ENCODE measurements around the gene ADAMTS20.

The ADAMTS20 gene

GRCh38 chr12:43310596-43310995, 241.4 kb downstream of the ADAMTS20 start:
- DNase-seq = no peak

- DNase-seq = no peak
These were observed 242.0 kb downstream of the ADAMTS20 start for GRCh38 chr12:43309959-43310358.

- DNase-seq = no peak
These were observed 243.2 kb downstream of the ADAMTS20 start for GRCh38 chr12:43308776-43309175.

DNA sequence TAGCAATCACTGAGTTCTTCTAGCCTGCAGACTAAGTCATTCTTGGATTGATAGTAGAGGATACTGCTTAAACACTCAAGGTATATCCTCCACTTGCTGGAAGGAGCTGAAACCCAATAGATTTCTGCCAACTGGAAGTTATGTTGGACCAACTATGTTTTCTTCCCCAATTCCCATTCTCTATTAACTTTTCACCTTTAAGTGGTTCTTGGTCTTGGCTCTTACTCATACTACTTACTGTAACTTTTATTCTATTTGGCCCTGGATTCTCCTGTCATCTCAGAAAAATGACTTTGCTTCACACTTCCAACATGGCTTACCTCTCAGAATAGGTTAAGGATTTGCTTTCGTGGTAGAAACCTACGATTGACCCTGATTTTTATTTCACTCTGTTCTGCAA, 244.9 kb downstream of the ADAMTS20 start:
- DNase-seq = no peak

DNA sequence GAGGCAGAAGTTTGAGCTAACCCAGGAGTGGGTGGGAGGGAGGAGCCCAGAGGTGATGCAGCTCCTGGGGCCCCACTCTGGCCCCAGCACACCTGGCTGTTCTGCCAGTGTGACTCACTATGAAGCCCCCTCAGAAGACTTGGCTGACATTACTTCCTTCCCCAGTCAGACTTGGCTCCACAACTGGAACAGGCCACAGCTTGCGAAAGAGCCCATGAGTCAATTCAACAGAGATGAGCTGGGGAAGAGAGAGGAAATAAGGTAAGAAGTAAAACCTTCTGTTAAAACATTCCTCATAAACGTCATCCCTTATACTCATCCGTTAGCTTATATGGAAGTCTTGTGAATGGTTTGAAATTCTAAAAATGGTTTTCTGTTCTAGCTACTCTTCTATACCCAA, 245.9 kb downstream of the ADAMTS20 start:
- DNase-seq = no peak

DNA sequence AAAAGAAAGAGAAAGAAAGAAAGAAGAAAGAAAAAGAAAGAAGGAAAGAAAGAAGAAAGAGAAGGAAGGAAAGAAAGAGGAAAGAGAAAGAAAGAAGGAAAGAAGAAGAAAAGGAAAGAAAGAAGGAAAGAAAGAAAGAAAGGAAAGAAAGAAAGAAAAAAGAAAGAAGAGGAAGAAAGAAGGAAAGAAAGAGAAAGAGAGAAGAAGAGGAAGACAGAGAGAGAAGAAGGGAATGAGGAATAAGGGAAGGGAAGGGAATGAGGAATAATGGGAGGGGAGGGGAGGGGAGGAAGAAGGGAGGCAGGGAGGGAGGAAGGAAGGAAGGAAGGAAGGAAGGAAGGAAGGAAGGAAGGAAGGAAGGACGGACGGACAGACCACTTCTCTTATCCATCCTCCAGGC, 246.9 kb downstream of the ADAMTS20 start:
- DNase-seq = no peak
